Mucosa of stomach (tissue), 1 donor: ENCODE results near the gene ACTN3.

Source experiments
- H3K27me3 ChIP-seq: one replicate; pipeline ENCODE4 v1.7.0; 2013; ENCODE audit warnings: mild to moderate bottlenecking, low read length; ENCODE audit not compliant: control insufficient read depth, insufficient read depth
- H3K36me3 ChIP-seq: one replicate; pipeline ENCODE4 v1.7.0; 2013; ENCODE audit warnings: low read length; ENCODE audit not compliant: control insufficient read depth, insufficient read depth
- H3K4me1 ChIP-seq: one replicate; pipeline ENCODE4 v1.7.0; 2013; ENCODE audit warnings: mild to moderate bottlenecking, low read length; ENCODE audit not compliant: control insufficient read depth, insufficient read depth
- H3K4me3 ChIP-seq: one replicate; pipeline ENCODE4 v1.7.0; 2013; ENCODE audit warnings: low read length
- H3K9ac ChIP-seq: one replicate; pipeline ENCODE4 v1.7.0; 2013; ENCODE audit warnings: mild to moderate bottlenecking, low read length, moderate library complexity
- H3K9me3 ChIP-seq: one replicate; pipeline ENCODE4 v1.7.0; 2013; ENCODE audit warnings: mild to moderate bottlenecking, low read length, moderate library complexity; ENCODE audit not compliant: control insufficient read depth
- donor health status: Pancreatic carcinoma.

Gene ACTN3

GRCh38 chr11:66609721-66610617 lies 63.3 kb downstream of the ACTN3 start:
- Histone ChIP-seq H3K4me3 (no peak overlapping the region), H3K9ac (no peak overlapping the region), H3K36me3 (no peaks in the 10 kb centered on the region), H3K9me3 (no peaks in the 10 kb centered on the region), H3K27me3 (no peaks in the 10 kb centered on the region), H3K4me1 (peaks cover 15% of the 10 kb centered on the region)

- H3K4me1 ChIP-seq = peaks cover 8% of the 10 kb centered on the region
- no peak overlapping the region for H3K9ac ChIP-seq
- H3K36me3 ChIP-seq = no peaks in the 10 kb centered on the region
- no peaks in the 10 kb centered on the region for H3K27me3 ChIP-seq
- no peaks in the 10 kb centered on the region for H3K9me3 ChIP-seq
- H3K4me3 ChIP-seq = no peak overlapping the region
These were observed 65.8 kb downstream of the ACTN3 start for GRCh38 chr11:66612458-66612857.
